Stimulated activated CD4-positive, alpha-beta T cell treated with anti-CD3 and anti-CD28 coated beads, Interleukin-4, amount 100 ng/mL, for 48 hours (primary cell): Measurements from ENCODE around the gene GRK6.
"Not testable (repeated sequence)": the region's sequence is repeated elsewhere in the genome, so short reads cannot be mapped to it uniquely, and the experiment has no call there.

Experiments used
- DNase-seq, 2 donors: peaks; one replicate each; pipeline ENCODE4 v3.0.0-alpha.2; 2020; ENCODE audit warnings: low read depth in 2 of 2

Gene GRK6

GRCh38 chr5:177397875-177398390 is 28.5 kb upstream of the GRK6 start:
- no peak for DNase-seq

GRCh38 chr5:177399997-177400868 is 26.2 kb upstream of the GRK6 start, which contains the start of gene PFN3:
TSS of gene PFN3 (minus strand) at chr5:177400661. CDS start at chr5:177400576, 85 bp downstream.
- no peak for DNase-seq

DNA sequence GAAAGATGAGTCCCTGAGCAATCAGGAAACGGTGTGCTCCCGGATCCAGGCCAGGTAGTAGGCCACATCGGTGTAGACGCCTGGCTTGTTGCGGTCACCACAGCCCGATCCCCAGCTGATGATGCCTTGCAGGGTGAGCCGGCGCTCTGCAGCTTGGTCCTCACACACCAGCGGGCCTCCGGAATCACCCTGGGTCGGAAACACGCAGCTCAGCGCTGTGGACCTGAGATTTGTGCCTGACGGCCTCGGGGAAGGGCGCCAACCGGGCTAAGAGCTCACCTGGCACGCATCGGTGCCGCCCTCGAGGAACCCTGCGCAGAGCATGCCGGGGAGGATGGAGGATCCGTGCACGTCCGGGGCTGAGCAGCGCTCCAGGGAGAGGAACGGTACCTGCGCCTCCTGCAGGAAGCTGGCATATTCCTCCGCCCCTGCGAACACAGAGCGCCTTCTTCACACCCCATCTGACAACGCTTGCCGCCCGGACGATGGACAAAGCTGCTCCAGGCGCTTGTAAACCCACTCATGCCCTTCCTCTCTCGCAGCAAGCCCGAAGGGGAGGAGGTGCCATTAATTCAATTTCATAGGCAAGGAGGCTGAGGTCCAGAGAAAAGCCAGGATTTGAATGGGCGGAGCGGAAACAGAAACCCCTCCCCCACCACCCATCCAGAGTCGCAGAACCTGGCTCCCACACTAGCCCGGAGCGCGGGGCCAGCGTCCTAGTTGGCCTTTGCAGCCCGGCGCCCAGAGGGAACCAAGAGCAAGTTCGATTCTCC is 24.0 kb upstream of the GRK6 start:
- peak; percentile 67 to 68 for DNase-seq

DNA sequence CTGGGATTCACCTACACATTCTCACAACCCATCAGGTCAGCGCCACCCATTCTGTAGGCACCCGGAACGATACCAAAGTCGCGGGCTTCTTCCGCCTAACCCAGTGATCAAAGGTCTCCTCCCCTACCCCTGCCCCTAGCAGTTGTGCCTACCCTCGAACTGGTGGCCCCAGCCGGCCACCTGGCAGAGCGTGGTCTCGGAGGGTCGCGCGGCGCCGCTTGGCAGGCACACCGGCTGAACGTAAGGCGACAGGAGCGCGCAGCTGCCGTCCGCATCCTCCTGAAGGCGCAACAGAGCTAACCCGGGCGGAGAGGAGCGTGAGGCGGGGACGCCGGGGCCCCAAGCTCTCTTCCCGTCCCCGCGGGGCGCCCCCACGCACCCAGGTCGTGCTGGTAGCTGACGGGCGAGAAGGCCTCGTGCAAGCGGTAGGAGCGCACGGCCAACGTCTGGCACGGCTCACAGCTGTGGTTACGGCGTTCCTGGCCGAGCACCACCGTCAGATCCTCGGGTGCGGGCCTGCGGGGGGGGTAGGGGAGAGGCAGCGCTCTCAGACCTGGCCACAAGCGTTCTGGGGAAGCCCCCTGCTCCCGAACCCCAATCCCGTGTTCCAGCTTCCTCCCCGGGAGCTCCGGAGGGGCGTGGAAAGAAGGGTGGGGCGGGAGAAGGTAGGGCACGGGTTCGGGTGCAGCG is 23.2 kb upstream of the GRK6 start:
- peak; percentile 28 to 30 for DNase-seq

DNA sequence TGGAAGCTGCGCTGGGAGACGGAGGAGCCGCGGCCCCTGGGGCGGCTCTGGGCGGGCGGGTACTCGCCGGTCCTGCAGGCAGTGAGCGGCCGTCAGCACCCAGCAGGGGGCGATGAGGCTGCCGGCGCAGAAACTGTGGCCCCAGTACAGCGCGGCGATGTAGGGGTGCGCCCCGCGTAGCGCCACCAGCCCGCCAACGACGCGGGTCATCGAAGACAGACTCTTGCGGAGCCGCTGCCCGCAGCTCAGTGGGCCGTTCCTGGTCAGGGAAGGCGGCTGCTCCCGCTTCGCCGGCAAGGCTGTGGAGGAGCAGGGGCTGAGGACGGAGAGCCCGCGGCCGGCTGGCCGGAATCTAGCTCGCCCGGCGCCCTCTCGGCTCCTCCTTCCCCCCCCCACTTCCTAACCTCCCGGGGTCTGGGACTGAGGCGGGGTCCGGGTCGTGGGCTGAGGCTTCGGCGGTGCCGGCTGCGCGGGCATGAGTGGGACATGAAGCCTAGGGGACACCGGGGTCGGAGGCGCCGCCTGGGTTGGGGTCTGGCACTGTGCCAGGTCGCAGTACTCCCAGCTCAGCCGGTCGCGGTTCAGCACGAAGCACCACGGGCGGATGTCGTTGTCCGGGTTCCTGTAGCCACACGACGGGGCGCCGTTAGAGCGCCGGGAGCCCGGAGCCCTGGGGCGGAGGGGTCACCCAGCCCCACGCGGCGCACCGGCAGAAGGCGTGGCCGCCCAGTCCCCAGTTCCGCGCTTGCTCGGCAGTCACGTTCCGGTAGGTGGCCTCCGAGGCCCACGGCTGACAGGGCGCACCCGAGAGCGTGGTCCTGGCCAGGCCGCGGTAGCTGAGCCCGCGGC is 22.5 kb upstream of the GRK6 start:
- DNase-seq, result peak; percentile 77 to 83

GRCh38 chr5:177404641-177405179 is 21.8 kb upstream of the GRK6 start:
- DNase-seq, result no peak

GRCh38 chr5:177405312-177405711 is 21.2 kb upstream of the GRK6 start:
- DNase-seq, result no peak

GRCh38 chr5:177405805-177406204 is 20.7 kb upstream of the GRK6 start:
- no peak for DNase-seq

GRCh38 chr5:177409043-177409801 is 17.3 kb upstream of the GRK6 start, which contains the start of gene F12:
TSS of gene F12 (minus strand) at chr5:177409564. CDS start at chr5:177409527, 37 bp downstream.
- DNase-seq, result no peak

- DNase-seq, result no peak
These were observed 15.9 kb upstream of the GRK6 start for GRCh38 chr5:177410575-177410974.

GRCh38 chr5:177412603-177413233 is 13.8 kb upstream of the GRK6 start:
- no peak for DNase-seq

DNA sequence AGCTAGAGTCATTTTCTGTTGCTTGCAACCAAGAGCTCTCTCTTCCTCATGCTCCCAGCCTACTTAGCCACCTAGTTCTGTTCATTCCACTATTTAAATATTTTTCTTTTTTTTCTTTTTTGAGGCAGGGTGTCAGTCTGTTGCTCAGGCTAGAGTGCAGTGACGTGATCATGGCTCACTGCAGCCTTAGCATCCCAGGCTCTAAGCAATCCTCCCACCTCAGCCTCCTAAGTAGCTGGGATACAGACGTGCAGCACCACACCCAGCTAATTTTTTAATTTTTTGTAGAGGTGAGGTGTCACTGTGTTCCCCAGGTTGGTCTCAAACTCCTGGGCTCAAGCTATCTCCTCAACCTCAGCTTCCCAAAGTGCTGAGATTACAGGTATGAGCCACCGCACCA is 12.0 kb upstream of the GRK6 start:
- no peak for DNase-seq

GRCh38 chr5:177417081-177417480 is 9.4 kb upstream of the GRK6 start:
- DNase-seq, result not testable (repeated sequence)

DNA sequence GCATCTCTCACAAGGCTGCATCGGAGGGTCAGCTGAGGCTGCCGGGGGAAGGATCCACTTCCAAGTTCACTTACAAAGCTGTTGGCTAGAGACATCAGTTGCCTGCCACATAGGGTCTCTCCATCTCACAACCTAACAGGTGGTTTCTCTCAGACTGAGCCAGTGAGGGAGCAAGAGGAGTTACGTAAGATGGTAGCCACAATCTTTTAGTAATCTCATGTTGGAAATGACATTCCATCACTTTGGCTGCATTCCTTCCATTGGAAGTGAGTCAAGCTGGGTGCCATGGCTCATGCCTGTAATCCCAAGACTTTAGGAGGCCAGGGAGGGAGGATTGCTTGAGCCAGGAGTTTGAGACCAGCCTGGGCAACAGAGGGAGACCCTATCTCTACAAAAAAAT is 7.4 kb upstream of the GRK6 start:
- no peak for DNase-seq

DNA sequence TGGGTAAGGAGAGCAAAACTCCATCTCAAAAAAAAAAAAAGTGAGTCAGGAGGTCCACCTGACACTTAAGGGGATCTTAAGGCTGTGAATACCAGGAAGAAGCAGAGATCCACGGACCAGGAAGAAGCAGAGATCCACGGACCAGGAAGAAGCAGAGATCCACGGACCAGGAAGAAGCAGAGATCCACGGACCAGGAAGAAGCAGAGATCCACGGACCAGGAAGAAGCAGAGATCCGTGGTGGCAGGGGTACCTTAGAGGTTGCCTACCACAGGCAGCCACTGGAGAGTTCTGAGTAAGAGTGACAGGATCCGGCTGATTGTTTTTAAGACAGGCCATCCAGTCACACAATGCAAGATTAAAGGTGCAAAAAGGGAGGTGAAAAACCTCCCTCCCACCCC is 6.0 kb upstream of the GRK6 start:
- not testable (repeated sequence) for DNase-seq

DNA sequence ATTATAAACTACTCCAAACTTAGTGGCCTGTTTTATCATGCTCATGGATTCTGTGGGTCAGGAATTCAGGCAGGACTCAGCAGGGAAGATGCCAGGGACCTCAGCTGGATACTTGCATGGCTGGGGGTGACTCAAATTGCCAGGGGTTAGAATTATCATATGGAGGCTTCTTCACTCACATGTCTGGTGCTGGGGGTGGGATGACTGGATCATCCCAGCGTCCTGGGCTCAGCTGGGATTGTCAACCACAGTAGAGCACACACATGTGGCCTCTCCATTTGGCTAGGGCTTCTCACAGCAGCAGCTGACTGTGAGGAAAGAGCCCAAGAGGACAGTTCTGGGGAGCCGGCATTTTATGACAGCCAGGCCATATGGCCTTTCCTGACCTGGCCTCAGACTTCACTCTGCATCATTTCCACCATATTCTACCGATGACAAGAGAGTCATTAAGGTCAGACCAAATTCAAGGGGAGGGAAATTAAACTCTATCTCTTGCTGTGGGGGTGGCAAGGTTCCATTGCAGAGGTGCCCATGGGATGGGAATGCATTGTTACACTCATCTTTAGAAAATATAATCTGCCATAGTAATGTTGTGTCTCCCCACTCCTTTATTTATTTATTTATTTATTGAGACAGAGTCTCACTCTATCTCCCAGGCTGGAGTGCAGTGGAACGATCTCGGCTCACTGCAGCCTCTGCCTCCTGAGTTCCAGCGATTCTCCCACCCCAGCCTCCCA is 5.2 kb upstream of the GRK6 start:
- DNase-seq, result no peak

DNA sequence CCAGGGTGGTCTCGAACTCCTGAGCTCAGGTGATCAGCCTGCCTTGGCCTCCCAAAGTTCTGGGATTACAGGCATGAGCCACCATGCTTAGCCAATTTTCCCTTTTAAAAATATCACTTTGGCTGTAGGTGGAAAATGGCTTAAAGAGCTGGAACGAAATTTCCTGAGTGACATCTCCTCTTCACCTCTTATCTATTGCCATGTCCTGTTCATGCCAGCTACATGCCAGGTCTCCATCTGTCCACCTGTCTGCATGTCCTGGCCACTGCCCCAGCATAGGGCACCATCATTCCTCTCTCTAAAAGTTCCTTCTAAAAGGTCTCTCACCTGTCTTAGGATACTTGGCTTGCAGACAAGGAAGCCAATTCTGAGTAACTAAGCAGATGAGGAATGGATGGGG is 2.8 kb upstream of the GRK6 start:
- DNase-seq, result no peak

GRCh38 chr5:177425196-177425800 is 1.2 kb upstream of the GRK6 start:
- no peak for DNase-seq
